ENCODE measurements around the gene WDR48.

The WDR48 gene

DNA sequence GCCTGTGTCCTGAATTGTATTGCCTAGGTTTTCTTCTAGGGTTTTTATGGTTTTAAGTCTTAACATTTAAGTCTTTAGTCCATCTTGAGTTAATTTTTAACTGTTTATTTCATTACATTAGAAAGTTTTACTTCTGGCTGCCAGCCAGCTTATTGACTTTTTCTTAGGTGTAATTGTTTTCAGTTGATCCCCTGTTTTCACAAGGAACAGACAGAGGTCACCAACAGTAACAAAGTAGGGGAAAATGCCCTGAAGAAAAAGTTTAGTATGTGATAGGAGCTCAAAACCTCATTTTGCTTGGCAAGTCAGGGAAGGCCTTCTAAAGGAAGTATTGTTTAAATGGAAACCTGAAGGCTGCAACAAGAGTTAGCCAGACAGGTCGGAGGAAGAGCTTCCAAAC is 10.4 kb downstream of the WDR48 start:
- no peak overlapping the region for H3K27ac ChIP-seq (ENCODE audit: insufficient read depth, low read depth, low read length, poor library complexity, severe bottlenecking)
- 87 to 88% methylated on average over 1 of the region's 1 CpG for WGBS, 2 experiments

GRCh38 chr3:39063143-39063542 is 11.3 kb downstream of the WDR48 start:
- H3K4me1 ChIP-seq (ENCODE audit: control insufficient read depth, insufficient read depth, low read length), result no peaks in the 10 kb centered on the region
- H3K36me3 ChIP-seq (ENCODE audit: control insufficient read depth, insufficient read depth, low read length), result peaks cover 8% of the 10 kb centered on the region
- H3K27me3 ChIP-seq (ENCODE audit: control insufficient read depth, insufficient read depth, low read length, poor library complexity, severe bottlenecking), result no peaks in the 10 kb centered on the region
- no peaks in the 10 kb centered on the region for H3K9me3 ChIP-seq (ENCODE audit: control insufficient read depth, low read length)
- H3K4me3 ChIP-seq (ENCODE audit: insufficient read depth, low read depth, low read length), result no peak overlapping the region
- no peak overlapping the region for H3K27ac ChIP-seq (ENCODE audit: insufficient read depth, low read depth, low read length, poor library complexity, severe bottlenecking)
- 93 to 97% methylated on average over 3 of the region's 3 CpGs for WGBS, 2 experiments

More for the DNA sequence above, 10.4 kb downstream of the WDR48 start:
- Histone ChIP-seq H3K27me3 (ENCODE audit: control insufficient read depth, insufficient read depth, low read length, poor library complexity, severe bottlenecking) (no peaks in the 10 kb centered on the region), H3K9me3 (ENCODE audit: control insufficient read depth, low read length) (no peaks in the 10 kb centered on the region), H3K4me3 (ENCODE audit: insufficient read depth, low read depth, low read length) (no peak overlapping the region), H3K4me1 (ENCODE audit: control insufficient read depth, insufficient read depth, low read length) (no peaks in the 10 kb centered on the region), H3K36me3 (ENCODE audit: control insufficient read depth, insufficient read depth, low read length) (peaks cover 8% of the 10 kb centered on the region)

DNA sequence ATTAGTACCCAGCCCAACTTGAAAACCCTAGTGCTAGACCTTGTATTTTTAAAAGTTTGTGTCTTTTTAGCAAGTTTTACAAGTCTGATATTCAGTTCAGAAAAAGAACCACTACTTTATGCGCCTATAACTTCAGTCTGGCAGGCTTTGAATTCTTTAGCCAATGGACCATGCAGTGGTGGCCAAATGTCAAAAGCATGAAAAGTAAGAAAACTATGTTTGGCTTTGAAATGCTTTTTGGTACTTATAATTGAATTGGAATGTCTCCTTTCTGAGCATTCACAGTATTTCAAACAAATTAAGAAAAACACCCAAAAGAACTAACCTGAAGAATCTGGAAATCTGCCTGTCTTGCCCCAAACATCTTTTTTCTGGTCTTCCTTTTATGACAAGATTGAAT is 12.8 kb downstream of the WDR48 start:
- Histone ChIP-seq H3K4me3 (ENCODE audit: insufficient read depth, low read depth, low read length) (no peak overlapping the region), H3K4me1 (ENCODE audit: control insufficient read depth, insufficient read depth, low read length) (no peaks in the 10 kb centered on the region), H3K9me3 (ENCODE audit: control insufficient read depth, low read length) (no peaks in the 10 kb centered on the region), H3K27me3 (ENCODE audit: control insufficient read depth, insufficient read depth, low read length, poor library complexity, severe bottlenecking) (no peaks in the 10 kb centered on the region), H3K36me3 (ENCODE audit: control insufficient read depth, insufficient read depth, low read length) (peaks cover 8% of the 10 kb centered on the region), H3K27ac (ENCODE audit: insufficient read depth, low read depth, low read length, poor library complexity, severe bottlenecking) (no peak overlapping the region)
- 100% methylated on average over 1 of the region's 1 CpG for WGBS, 2 experiments

DNA sequence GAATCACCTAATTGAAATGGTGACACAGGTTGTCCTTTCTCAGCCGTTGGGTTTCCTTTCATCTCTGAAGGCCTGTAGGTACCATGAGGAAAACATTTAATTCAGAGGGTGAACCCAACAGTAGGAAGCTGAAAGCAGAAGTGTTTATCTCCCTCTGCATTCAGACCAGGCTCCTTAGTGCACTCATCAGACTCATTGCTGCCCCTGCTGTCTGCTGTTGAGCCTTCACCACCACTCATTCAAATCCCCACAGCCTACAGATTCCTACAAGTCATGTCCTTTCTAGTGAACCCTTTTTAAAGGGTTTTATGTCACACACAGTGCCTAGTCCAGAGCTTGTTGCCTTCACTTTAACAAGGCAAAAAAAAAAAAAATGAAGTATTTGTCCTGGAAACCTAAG is 13.4 kb downstream of the WDR48 start:
- H3K27ac ChIP-seq (ENCODE audit: insufficient read depth, low read depth, low read length, poor library complexity, severe bottlenecking), result no peak overlapping the region
- WGBS, 2 experiments, result 46 to 53% methylated on average over 1 of the region's 1 CpG
- peaks cover 8% of the 10 kb centered on the region for H3K36me3 ChIP-seq (ENCODE audit: control insufficient read depth, insufficient read depth, low read length)
- no peaks in the 10 kb centered on the region for H3K4me1 ChIP-seq (ENCODE audit: control insufficient read depth, insufficient read depth, low read length)
- no peaks in the 10 kb centered on the region for H3K27me3 ChIP-seq (ENCODE audit: control insufficient read depth, insufficient read depth, low read length, poor library complexity, severe bottlenecking)
- H3K4me3 ChIP-seq (ENCODE audit: insufficient read depth, low read depth, low read length), result no peak overlapping the region
- no peaks in the 10 kb centered on the region for H3K9me3 ChIP-seq (ENCODE audit: control insufficient read depth, low read length)

DNA sequence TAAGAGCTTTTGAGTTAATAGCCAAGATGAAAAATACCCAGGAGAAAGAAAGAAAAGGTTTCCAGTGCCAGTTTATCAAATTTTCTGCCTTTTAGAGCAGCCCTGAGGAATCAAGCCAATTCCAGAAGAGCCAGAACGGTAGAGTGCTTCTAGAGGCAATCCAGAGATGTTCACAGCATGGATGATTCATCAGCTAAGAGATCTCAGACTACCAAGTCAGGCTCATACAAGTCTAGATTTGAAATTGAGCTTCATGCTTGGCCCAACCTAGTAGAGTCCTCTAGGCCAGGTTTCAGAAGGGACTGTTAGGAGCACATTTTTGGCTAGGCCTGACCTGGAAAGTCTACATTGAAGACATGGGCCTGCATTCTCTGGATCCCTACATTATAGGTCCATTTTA is 15.5 kb downstream of the WDR48 start:
- Histone ChIP-seq H3K36me3 (ENCODE audit: control insufficient read depth, insufficient read depth, low read length) (peaks cover 12% of the 10 kb centered on the region), H3K4me3 (ENCODE audit: insufficient read depth, low read depth, low read length) (no peak overlapping the region), H3K9me3 (ENCODE audit: control insufficient read depth, low read length) (no peaks in the 10 kb centered on the region), H3K27me3 (ENCODE audit: control insufficient read depth, insufficient read depth, low read length, poor library complexity, severe bottlenecking) (no peaks in the 10 kb centered on the region), H3K4me1 (ENCODE audit: control insufficient read depth, insufficient read depth, low read length) (no peaks in the 10 kb centered on the region), H3K27ac (ENCODE audit: insufficient read depth, low read depth, low read length, poor library complexity, severe bottlenecking) (no peak overlapping the region)
- whole genome bisulfite sequencing, 2 experiments, result 88 to 92% methylated on average over 1 of the region's 1 CpG

DNA sequence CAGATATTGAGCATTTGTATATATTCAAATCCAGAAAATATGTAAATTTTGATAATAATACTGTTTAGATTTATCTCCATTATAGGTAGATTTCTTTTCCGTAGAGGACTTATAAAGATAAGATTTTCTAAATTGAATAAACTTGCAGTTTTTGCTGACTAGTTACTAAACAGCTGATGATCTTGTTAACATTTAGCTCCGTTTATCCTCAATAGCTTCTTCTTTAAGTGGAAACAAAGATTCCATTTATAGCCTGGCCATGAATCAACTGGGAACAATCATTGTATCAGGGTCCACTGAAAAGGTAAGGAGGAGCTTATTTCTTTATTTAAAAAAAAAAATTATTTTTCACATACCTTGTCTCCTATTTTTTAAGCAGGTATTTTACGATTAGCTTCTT is 16.7 kb downstream of the WDR48 start:
- Histone ChIP-seq H3K4me3 (ENCODE audit: insufficient read depth, low read depth, low read length) (no peak overlapping the region), H3K36me3 (ENCODE audit: control insufficient read depth, insufficient read depth, low read length) (peaks cover 12% of the 10 kb centered on the region), H3K27me3 (ENCODE audit: control insufficient read depth, insufficient read depth, low read length, poor library complexity, severe bottlenecking) (no peaks in the 10 kb centered on the region), H3K27ac (ENCODE audit: insufficient read depth, low read depth, low read length, poor library complexity, severe bottlenecking) (no peak overlapping the region), H3K9me3 (ENCODE audit: control insufficient read depth, low read length) (no peaks in the 10 kb centered on the region), H3K4me1 (ENCODE audit: control insufficient read depth, insufficient read depth, low read length) (no peaks in the 10 kb centered on the region)
- WGBS, 2 experiments, result 99 to 100% methylated on average over 2 to 3 of the region's 3 CpGs

- WGBS, 2 experiments, result 94 to 95% methylated on average over 10 of the region's 10 CpGs
- Histone ChIP-seq H3K4me3 (ENCODE audit: insufficient read depth, low read depth, low read length) (no peak overlapping the region), H3K27me3 (ENCODE audit: control insufficient read depth, insufficient read depth, low read length, poor library complexity, severe bottlenecking) (no peaks in the 10 kb centered on the region), H3K36me3 (ENCODE audit: control insufficient read depth, insufficient read depth, low read length) (peaks cover 39% of the 10 kb centered on the region), H3K9me3 (ENCODE audit: control insufficient read depth, low read length) (no peaks in the 10 kb centered on the region), H3K27ac (ENCODE audit: insufficient read depth, low read depth, low read length, poor library complexity, severe bottlenecking) (no peak overlapping the region), H3K4me1 (ENCODE audit: control insufficient read depth, insufficient read depth, low read length) (no peaks in the 10 kb centered on the region)
Measured at GRCh38 chr3:39075910-39076309, 24.1 kb downstream of the WDR48 start.

DNA sequence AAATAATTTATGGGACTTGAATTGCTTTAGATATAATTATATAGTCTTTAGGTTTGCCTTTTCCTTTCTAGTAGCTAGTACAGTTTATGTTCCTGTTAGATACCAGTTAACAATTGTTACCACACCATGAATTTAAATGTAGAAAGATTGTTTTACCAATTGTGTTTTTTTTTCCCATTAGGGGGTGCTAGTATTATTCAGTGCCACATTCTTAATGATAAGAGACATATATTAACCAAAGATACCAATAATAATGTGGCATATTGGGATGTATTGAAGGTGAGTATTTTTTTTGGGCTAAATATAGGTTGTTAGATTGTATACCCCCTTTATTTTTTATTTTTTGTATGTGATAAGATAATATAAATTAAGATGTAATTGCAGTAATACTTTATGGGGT is 27.7 kb downstream of the WDR48 start:
- Histone ChIP-seq H3K4me1 (ENCODE audit: control insufficient read depth, insufficient read depth, low read length) (no peaks in the 10 kb centered on the region), H3K9me3 (ENCODE audit: control insufficient read depth, low read length) (no peaks in the 10 kb centered on the region), H3K27ac (ENCODE audit: insufficient read depth, low read depth, low read length, poor library complexity, severe bottlenecking) (no peak overlapping the region), H3K36me3 (ENCODE audit: control insufficient read depth, insufficient read depth, low read length) (peaks cover 39% of the 10 kb centered on the region), H3K27me3 (ENCODE audit: control insufficient read depth, insufficient read depth, low read length, poor library complexity, severe bottlenecking) (no peaks in the 10 kb centered on the region), H3K4me3 (ENCODE audit: insufficient read depth, low read depth, low read length) (no peak overlapping the region)

- Histone ChIP-seq H3K9me3 (ENCODE audit: control insufficient read depth, low read length) (no peaks in the 10 kb centered on the region), H3K36me3 (ENCODE audit: control insufficient read depth, insufficient read depth, low read length) (peaks cover 35% of the 10 kb centered on the region), H3K4me1 (ENCODE audit: control insufficient read depth, insufficient read depth, low read length) (no peaks in the 10 kb centered on the region), H3K27ac (ENCODE audit: insufficient read depth, low read depth, low read length, poor library complexity, severe bottlenecking) (no peak overlapping the region), H3K4me3 (ENCODE audit: insufficient read depth, low read depth, low read length) (no peak overlapping the region), H3K27me3 (ENCODE audit: control insufficient read depth, insufficient read depth, low read length, poor library complexity, severe bottlenecking) (no peaks in the 10 kb centered on the region)
Measured at GRCh38 chr3:39080026-39080425, 28.2 kb downstream of the WDR48 start.

GRCh38 chr3:39082666-39083313 is 31.0 kb downstream of the WDR48 start:
- Histone ChIP-seq H3K27ac (ENCODE audit: insufficient read depth, low read depth, low read length, poor library complexity, severe bottlenecking) (no peak overlapping the region), H3K27me3 (ENCODE audit: control insufficient read depth, insufficient read depth, low read length, poor library complexity, severe bottlenecking) (no peaks in the 10 kb centered on the region), H3K4me3 (ENCODE audit: insufficient read depth, low read depth, low read length) (no peak overlapping the region), H3K9me3 (ENCODE audit: control insufficient read depth, low read length) (no peaks in the 10 kb centered on the region), H3K36me3 (ENCODE audit: control insufficient read depth, insufficient read depth, low read length) (peaks cover 23% of the 10 kb centered on the region), H3K4me1 (ENCODE audit: control insufficient read depth, insufficient read depth, low read length) (no peaks in the 10 kb centered on the region)
- WGBS, 2 experiments, result 94 to 96% methylated on average over 4 of the region's 4 CpGs

GRCh38 chr3:39086144-39086543 is 34.3 kb downstream of the WDR48 start:
- no peak overlapping the region for H3K4me3 ChIP-seq (ENCODE audit: insufficient read depth, low read depth, low read length)
- peaks cover 19% of the 10 kb centered on the region for H3K36me3 ChIP-seq (ENCODE audit: control insufficient read depth, insufficient read depth, low read length)
- H3K4me1 ChIP-seq (ENCODE audit: control insufficient read depth, insufficient read depth, low read length), result no peaks in the 10 kb centered on the region
- H3K27ac ChIP-seq (ENCODE audit: insufficient read depth, low read depth, low read length, poor library complexity, severe bottlenecking), result no peak overlapping the region
- H3K9me3 ChIP-seq (ENCODE audit: control insufficient read depth, low read length), result no peaks in the 10 kb centered on the region
- 86 to 91% methylated on average over 4 of the region's 4 CpGs for WGBS, 2 experiments
- no peaks in the 10 kb centered on the region for H3K27me3 ChIP-seq (ENCODE audit: control insufficient read depth, insufficient read depth, low read length, poor library complexity, severe bottlenecking)
